GM19395 (cell line): ENCODE measurements around the gene TMX2.
"Not testable (repeated sequence)": the region's sequence is repeated elsewhere in the genome, so short reads cannot be mapped to it uniquely, and the experiment has no call there.

Experiments used
- ATAC-seq: cut with Tn5 transposase; IDR thresholded peaks from one replicate; pipeline ENCODE4 v1.9.1; 2021; ENCODE audit warnings: mild to moderate bottlenecking, moderate library complexity; ENCODE audit not compliant: unreplicated experiment

TMX2 gene, protein sequence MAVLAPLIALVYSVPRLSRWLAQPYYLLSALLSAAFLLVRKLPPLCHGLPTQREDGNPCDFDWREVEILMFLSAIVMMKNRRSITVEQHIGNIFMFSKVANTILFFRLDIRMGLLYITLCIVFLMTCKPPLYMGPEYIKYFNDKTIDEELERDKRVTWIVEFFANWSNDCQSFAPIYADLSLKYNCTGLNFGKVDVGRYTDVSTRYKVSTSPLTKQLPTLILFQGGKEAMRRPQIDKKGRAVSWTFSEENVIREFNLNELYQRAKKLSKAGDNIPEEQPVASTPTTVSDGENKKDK

DNA sequence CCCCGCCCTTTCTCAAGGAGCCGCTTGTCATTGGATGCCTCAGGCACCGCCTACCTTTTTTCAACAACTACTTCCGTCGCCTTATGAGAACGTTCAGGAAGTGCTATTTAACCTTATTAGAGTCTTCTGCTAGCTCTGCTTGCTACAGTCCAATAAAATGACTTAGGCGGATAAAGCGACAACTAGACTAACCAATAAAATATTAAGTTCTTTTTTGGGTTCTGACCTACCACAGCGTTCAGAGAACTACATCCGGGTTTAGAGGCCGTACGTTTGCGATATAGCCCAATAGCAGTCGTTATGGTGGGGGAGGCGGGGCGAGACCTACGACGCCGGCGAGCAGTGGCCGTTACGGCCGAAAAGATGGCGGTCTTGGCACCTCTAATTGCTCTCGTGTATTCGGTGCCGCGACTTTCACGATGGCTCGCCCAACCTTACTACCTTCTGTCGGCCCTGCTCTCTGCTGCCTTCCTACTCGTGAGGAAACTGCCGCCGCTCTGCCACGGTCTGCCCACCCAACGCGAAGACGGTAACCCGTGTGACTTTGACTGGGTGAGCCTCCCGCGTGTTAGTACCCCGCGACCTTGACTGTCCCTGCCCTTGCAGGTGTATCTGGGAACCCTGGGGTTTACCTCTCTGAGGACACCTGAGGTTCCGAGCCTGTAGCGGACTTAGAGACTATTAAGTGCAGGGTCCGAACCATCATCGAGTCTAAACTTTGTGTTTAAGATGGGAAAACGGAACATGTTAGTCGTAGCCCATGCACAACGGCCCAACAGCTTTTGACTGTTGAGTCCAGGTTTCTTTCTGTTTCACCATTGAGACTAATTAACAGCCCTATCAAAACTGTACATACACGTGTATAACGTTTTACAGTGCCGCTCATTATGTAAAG is at the start of gene TMX2:
Gene TMX2, plus strand, starts transcription at position 338 of the 895 bp plus-strand sequence. Its CDS starts 26 bp downstream, at position 364.
- ATAC-seq: peak; percentile 96

DNA sequence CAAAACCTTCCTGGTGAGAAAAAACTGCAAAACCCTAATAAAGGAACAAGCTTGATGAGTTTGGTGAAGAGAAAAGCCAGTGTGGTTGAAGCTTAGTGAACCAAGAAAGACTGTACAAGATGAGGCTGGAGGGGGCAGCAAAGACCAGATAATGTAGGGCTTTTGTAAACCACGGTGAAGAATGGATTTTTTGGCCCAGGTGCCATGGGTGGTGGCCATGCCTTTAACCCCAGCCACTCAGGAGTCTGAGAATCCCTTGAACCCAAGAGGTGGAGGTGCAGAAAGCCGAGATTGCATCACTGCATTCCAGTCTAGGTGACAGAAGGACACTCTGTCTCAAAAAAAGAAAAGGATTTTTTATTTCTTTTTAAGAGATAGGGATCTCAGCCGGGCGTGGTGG is 49.5 kb upstream of the TMX2 start:
- ATAC-seq: no peak

DNA sequence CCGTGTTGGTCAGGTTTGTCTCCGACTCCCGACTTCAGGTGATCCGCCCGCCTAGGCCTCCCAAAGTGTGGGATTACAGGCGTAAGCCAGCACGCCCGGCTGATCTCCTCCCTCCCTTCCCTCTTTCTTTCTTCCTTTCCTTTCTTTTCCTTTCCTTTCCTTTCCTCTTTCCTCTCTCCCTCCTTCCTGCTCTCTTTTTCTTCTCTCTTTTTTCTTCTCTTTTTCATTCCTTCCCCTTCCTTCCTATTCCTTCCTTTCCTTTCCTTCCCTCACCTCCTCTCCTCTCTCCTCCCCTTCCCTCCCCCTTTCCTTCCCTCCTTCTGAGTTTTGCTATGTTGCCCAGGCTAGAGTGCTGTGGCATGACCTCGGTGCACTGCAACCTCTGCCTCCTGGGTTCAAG is 48.4 kb upstream of the TMX2 start:
- no peak for ATAC-seq

DNA sequence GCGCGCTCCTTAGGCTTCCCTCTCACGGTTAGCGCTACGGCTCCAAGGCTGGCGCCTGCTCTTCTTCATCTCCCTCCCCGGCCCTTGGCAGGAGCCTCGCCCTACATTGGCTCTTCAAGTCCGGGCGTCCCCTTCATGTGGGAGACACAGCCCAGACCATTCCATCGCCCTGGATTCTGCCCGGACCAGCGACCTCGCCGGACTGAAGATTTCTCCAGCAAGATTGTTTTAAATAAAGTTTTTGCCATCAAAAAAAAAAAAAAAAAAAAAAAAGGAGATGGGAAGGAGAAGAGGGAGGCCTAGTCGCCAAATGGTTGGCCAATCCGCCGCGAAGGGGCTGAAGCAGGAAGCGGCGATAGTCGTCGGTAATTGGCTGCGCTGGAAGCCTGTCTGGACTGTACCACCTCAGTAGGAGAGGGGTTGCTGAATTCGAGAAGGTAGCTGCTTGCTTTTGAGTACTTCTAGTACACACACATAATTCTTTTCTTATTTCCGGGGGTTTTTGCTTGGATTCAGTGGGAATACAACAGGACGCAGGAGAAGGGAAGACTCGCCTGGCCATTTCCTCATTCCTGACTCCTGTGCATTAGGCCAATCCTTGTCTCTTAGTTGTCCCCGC is 45.2 kb upstream of the TMX2 start:
- ATAC-seq: peak; percentile 76

DNA sequence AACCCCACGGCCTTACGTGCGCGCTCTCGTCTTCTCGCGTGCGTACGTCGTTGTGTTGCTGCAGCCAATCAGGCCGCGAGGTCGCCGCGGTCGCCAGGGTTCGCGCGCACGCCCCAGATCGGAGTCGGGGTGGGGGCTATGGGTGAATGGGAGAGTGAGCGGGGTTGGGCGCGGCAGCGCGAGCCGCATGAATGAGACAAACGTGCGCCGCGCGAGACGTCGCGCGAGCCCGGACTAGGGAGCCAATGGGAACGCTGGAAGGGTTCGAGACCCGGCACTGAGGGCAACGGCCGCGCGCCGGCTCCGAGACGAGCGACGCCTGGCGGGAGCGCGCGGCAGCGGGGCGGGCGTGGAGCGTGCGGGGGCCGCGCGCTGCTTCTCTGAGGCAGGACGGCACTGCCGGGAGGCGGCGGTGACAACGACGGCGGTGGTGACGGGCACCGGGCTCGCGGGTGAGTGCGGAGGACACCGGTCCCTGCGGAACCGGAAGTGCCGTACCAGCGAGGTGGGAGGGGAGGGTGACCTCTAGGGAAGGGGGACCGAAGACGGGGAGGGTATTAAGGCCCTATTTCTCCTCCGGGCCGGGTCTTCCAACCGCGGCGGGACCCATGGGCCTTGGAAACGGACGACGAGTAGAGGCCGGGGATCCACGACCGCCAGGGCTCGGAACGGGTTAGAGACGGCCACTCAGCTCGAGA is 44.5 kb upstream of the TMX2 start, which contains the start of gene ZDHHC5:
Gene ZDHHC5, plus strand, starts transcription at position 379 of the 698 bp plus-strand sequence. CDS start 4,977 bp downstream, outside the sequence.
- ATAC-seq: peak; percentile 83

DNA sequence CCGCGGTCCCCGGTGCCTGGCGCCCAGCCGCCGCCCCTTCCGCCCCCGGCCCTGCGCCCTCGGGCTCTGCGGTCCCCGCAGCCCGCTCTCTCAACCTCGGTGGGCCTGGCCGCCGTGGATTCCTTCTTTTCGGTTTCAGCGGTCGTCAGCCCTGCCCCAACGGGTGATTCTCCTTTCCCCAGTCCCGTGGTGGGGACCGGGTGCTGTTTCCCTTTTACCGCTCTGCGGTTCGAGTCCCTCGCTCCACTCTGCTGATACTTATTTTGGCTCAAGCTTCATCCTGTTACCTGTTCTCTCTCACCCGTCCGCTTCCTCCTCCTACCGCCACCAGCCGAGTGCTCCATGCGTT is 44.0 kb upstream of the TMX2 start:
- peak; percentile 17 for ATAC-seq

DNA sequence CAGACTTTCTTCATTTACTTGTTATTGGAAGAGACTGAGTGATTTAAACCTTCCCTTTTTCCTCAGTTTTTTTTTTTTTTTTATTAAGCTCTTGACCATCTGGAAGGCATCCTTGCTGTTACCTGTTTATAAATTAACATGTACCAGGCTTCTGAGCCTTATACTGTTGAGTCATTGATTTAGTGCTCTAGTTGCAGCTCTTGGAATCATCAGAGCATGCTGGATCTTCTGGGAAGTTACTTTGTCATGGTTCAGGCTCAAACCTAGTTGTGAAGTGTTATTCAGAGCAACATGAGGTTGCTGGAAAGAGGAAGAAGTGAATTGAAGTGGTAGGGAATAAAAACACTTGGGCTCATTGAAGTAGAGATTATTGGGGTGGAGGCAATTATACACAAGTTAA is 38.1 kb upstream of the TMX2 start:
- no peak for ATAC-seq

DNA sequence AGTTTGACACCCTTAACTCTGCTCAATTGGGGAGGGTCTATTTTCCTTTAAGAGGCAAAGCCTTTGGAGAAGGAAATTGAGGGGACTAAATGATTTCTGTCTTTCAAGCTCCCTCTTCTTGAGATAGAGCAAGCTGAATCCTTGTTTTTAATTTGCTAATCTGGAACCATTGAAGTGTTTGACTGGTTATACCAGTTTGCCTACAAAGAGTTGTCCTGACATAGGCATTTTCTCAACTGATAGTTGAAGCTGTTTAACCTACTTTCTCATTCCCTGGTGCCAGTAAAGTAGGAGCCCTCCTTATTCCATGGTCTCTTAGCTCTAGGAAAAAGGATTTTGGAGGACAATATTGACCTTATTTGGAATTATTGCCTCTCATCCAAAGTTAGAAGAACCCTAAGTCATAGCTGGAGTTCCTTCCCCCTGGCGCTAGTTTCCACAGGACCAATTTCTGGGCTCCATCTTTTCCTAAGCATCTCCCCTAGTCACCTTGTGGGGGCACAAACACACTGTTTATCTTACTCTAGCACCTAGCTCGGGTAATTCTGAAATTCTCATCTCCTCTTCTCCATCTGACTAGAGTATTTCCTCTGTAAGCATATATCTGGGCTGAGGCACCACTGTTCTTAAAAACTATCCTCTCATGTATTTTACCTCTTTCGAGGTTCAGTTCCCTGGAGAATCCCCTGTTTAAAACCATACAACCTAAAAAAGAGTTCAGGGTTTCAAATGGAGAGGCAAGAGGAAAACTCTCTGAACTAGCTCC is 37.0 kb upstream of the TMX2 start:
- no peak for ATAC-seq

DNA sequence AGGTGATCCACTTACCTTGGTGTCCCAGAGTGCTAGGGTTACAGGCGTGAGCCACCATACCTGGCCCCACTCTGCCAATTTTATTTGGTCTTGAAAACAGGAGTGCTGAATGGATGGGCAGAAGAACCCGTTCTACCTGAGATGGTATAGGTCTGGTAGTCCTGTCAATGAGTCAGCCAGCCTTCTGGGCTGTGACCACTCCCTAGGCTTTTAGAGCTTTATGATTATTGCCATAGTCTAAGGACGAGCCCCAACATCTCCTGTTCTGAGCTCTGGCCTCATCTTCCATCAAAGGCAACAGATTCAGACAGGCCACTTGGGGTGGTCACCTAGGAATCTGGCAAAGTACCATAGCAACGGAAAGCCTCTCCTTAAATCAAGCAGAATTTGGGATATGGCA is 33.0 kb upstream of the TMX2 start:
- ATAC-seq: no peak

DNA sequence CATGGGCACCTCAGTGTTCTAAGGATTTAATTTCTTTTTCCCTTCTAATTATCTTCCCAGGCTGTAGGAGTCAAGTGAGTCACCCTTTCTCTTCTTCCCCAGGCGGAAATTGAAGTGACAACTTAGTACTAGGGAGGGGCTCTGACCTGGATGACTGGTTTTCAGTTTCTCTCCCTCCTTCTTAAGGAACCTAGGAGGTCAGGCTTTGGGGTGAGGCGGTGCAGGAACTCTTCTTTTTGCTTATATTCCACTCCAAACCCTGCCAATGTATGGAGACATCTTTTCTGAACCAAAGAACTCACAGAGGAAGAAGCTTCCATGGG is 31.9 kb upstream of the TMX2 start:
- ATAC-seq: peak; percentile 56

DNA sequence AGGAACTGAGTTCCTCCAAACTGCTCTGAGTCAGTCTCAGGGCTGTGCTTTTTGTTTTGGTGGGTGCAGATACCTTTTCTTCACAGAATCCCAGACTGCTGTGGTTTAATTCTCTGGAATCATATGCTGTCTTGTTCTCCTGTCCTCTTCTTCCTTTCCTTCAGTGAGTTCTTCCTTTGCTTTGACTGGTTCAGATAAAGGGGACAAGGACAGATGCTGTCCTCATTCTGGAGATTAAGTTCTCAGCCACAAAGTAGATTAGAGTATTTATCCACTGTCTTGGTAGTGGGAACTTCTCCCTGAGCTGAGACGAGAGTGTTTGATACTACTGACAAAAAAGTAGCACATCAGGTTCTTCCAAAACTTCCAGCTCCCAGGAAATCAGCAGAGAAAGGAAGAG is 31.2 kb upstream of the TMX2 start:
- no peak for ATAC-seq

DNA sequence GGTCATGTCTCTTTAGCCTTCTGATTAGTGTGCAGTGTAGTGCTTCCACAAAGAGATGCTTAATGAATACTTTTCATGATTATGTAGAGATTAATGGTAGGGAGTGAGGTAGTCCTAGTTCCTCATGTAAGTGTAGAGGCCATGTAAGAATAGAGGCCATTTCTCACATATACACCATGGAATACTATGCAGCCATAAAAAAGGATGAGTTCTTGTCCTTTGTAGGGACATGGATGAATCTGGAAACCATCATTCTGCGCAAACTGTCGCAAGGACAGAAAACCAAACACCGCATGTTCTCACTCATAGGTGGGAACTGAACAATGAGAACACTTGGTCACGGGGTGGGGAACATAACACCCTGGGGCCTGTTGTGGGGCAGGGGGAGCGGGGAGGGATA is 21.9 kb upstream of the TMX2 start:
- not testable (repeated sequence) for ATAC-seq

DNA sequence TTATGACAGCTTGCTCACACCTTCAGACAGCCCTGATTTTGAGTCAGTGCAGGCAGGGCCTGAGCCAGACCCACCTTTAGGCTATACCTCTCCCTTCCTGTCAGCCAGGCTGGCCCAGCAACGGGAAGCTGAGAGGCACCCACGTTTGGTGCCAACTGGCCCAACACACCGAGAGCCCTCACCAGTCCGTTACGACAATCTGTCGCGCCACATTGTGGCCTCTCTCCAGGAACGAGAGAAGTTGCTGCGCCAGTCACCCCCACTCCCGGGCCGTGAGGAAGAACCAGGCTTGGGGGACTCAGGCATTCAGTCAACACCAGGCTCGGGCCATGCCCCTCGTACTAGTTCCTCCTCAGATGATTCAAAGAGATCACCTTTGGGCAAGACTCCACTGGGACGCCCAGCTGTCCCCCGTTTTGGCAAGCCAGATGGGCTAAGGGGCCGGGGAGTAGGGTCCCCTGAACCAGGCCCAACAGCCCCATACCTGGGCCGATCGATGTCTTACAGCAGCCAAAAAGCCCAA is 13.5 kb upstream of the TMX2 start:
- no peak for ATAC-seq

DNA sequence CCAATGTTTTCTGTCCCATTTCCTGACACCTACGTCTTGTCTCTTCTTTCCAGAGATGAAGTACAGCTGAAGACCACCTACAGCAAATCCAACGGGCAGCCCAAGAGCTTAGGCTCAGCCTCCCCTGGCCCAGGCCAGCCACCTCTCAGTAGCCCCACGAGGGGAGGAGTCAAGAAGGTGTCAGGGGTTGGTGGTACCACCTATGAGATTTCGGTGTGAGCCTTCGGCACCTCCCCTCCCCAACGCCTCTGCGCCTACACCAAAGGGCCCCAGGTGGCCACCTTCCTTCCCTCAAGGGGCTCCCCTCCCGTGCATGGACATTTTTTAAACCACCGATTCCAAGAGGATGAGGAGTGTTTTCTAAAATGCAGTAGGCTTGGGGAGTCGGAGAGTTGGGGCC is 12.6 kb upstream of the TMX2 start:
- ATAC-seq: no peak

DNA sequence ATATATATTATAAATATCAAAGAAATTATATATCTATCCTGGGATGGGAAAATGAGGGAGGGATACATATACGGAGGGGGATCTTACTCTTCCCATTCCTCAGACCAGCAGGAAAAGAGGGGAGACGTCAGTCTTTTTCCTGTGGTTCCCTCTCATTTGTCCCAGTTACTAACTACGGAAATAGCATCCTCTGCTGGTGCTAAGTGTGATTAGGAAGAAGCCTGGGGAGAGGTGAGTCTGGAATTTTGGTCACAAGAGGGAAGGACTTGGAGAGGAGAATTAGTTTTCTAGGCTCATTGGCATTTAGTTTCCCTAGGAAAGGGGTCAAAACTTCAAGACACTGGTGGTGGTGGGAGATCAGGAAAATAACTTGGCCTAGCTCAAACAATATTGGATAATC is 12.0 kb upstream of the TMX2 start:
- ATAC-seq: no peak

DNA sequence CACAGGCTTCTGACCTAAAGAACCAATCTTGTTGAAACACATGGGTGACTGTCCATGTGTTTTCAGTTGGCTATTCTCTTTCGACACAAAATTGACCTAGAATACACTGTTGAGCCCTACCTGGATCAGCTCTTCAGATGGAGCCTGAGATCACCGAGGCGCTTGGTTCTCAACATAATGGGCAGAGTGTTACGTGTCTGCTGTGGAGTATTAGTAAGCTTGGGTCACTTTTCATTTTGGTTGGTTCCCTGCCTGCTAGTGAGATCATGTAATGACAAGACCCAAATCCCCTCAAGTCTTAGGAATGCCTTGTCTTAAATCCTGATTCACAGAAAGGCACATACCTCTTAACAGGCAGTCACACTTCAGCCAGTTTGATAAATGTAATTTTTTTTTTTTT is 9.1 kb upstream of the TMX2 start:
- no peak for ATAC-seq

DNA sequence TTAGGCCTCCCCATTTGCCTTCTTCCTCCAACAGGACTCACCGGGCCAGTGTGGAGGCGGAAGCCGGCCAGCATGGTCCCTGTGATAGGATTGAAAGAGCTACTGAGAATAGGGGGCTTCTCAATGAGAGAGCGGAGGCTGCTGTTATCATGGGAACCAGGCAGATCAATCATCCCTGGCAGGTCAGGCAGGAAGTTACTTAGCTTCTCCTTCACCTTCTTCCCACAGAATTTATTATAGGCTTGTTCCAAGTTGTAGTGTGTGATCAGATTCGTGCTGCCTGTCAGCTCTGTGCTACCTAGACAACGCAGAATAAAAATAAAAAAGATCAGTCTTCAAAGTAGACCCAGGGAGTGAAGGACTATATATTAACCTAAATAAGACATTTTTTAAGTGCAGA is 7.5 kb upstream of the TMX2 start:
- no peak for ATAC-seq

DNA sequence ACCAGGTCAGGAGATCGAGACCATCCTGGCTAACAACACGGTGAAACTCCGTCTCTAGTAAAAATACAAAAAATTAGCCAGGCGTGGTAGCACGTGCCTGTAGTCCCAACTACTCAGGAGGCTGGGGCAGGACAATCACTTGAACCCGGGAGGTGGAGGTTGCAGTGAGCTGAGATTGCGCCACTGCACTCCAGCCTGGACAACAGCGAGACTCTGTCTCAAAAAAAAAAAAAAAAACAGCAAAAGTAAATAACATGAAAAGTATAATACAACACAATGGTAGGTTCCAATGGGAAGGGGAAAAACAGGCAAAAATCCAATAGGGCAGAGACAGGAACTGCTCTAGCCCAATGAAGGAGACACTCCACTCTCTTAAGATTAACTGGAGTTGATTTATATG is 7.0 kb upstream of the TMX2 start:
- not testable (repeated sequence) for ATAC-seq

DNA sequence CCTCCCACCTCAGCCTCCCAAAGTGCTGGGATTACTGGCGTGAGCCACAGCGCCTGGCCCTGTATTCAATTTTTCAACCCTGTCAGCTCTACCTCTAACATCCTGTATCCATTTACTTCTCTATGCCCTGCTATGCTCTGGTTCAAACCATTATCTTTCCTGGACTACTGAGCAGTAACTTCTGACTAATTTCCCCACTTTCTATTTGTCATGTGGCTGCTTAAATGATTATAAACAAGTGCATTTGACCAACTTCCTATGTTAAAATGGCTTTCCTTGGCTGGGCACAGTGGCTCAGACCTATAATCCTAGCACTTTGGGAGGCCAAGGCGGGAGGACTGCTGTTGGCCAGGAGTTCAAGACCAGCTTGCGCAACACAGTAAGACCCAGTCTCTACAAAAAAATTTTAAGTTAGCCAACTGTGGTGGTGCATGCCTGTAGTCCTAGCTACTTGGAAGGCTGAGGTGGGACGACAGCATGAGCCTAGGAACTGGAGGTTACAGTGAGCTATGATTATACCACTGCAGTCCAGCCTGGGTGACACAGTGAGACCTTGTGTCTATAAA is 2.5 kb upstream of the TMX2 start:
- no peak for ATAC-seq
